ENCODE results near the gene ARID3C.
A peak's percentile ranks its signal among the peaks of the same experiment; 100 is the strongest.

The ARID3C gene

DNA sequence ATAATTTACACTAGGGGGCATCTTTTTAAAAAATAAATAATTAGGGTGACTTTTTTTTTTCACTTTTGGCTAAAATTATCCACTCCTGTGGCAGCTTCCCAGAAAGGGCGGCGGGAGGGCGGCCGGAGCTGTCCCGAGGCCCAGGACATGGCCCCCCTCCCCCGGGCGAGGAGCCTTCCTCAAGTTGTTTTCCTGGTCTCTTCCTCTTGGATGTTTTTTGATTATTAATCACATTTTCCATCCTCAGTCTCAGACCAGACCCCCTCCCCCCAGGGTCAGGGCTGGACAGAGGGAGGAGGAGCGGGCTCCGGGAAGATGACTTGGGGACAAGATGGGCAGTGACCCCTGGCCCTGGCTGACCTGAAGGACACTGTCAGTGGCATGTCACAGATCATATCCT is 34.7 kb downstream of the ARID3C start:
- DNase-seq (ENCODE audit: low spot score): no peak

DNA sequence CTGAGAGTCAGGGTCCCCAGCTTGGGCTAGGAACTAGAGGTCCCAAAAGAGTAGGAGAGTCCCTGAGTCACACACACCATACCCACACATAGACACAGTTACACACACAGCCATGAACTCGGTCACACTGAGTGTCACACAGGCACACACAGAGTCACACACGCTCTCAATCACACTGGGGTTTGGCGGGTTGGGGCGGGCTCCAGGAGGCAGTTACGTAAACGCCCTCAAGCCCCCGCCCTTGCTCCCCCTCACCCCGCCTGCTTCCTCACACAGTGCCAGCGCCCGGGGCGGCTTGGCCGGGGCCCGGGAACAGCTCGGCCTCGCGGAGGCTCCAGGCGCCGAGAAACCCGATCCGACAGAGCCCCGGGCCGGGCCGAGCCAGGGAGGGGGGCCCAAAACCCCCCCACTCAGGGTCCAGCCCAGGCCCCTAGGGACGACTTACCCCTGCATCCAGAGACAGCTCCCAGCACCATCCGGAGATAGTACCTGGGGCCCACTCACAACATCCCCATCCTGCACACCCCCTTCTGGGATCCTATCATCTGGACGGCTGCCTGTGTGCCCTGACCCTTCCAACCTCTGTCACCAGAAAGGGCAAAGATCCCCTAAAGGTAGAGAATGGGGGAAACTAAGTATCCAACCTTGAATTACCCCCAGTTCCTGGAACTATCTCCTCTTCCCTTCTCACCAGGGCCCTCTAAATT is 35.8 kb downstream of the ARID3C start:
- DNase-seq (ENCODE audit: low spot score): no peak

DNA sequence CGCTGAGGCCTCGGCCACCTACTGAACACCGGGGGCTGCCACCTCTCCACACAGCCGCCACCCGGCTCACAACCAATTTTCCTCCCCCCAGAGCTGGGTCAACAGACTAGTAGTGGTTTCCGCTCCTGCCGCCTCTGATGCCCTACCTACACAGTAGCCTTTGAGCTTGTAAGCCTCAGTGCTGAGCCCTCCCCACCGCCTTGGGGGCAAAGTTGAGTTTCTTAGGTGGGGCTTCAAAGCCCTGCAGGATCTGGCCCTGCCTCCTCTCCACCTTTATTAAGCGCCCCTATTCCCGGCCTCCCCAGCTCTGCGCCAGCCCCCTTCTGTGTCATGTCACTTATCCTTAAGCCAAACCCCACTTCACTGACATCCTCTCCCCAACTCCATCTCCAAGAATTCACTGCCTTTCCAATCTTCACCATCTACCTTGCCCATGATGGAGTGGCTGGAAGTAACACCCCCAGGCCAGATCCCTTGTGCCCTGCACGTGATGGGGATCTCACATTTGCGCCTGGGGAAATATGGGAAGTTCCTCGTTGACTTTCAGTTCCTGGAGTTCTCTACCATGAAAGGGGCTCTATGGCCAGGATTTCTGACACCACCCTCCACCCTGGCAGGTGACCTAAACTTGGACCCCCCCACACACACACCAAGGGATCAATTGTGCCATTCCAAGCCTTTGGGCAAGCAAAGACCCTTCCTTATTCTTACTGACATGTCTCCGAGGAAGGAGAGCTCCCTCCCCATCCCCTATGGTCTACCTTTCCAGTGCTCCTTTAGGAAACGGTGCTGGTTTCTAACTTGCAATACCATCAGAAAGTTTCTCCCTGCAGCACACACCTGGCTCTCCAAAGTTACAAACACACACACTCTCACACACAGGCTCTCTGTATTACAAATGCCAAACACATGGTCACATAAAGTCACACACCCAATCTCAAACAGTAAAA is 36.7 kb downstream of the ARID3C start:
- no peak for DNase-seq (ENCODE audit: low spot score)

DNA sequence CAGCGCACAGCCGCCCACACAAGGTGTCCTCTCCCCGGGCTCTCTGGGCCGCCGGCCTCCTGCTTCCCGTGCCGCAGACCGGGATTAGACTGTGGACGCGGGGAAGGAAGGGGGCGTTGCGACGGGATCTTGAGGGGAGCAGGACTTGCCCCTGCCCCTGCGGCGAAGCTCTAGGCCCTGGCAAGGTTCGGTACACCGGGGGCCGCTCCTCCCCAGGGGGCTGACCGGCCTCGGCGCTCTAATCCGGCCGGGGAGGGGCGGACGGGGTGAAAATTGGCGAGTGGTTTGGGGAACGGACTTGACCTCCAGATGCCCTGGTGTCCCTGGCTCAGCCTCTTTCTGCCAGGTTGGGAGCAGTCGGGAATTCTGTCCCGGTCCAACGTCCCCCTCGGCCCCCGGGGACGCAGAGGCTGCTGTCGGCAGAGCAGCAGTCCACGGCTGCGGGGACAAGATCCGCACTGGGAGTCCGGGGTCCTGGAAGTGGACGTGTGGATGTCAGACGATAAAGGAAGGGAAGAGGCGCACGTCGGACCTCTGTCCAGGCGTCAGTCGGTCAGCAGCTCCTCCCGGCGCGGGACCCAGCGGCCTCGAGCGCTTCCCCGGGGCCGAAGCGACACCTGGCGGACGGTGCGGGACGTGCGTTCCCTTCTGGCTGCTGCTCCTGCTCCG is 37.5 kb downstream of the ARID3C start:
- DNase-seq (ENCODE audit: low spot score): peak; percentile 70

DNA sequence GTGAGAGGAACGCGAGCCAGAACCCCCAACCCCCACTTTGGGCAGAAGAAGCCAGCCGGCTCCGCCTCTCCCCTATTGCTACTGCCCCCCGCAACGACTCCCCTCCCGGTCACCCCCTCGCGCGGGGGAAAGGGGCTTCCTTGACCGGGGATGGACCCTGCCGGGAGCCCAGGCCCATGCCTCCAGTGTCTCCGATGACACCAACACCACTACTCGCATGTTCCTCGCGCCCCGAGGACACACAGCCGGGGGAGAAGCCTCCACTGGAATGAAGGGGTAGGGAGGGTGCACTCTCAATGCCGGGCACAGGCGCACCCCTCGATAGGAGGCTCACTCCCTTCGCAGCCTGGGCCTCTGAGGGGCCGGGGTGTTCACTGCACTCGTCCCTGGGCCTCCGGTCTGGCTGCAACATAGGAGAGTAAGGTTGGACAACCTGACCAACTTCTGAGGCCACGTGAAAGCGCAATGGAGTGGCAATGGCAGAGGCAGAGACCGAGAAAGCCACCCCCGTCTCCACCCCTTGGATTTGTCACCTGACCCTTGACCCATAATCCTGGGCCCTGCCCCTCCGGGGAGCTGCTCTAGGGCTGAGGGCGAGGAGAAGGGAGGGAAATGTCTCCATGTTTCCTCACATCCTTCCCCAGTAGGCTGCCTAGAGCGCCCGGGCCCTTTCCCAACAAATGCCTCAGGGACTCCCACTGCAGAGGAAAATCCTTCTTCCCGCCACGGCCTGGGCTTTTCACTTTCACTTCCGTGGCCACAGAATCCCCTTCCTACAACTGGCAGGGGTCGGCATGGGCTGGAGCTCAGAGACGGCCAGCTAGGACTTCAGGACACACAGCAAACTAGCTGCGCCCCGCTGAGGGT is 38.3 kb downstream of the ARID3C start:
- DNase-seq (ENCODE audit: low spot score): peak; percentile 21

DNA sequence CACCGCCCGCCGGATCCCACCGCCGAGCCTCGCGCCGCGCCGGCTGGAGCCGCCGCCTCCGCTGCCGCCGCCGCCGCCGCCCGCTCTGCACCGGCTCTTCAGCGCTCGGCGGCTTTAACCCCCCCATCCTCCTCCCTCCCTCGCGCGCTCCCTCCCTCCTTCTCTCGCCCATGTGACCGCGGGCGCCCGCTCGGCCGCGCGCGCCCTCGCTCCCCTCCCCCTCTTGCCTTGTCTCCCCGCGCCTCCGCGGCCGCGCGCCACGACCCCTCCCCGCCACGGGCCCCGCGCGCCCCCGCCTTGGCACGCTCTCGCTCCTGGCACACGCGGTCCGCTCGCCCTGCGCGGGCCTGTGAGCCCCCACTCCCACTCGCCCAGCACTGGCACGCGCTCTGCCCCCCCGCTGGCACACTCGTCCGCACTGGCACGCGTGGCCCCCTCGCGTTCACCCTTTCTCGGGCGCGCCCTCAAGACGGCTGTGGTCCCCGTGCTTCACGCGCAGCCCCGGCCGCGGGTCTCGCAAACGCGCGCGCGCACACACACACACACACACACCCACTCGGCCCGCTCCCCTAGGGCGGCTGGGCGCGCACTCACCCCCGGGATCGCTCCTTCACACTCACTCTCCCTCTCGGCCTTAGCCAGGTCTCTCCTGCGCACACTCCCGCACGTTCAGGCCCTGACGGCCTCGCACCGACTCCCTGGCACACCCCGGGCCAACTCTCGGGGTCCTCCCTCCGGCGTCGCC is 39.1 kb downstream of the ARID3C start, which contains the start of gene CNTFR:
Gene CNTFR, minus strand, starts transcription at position 89 of the 745 bp plus-strand sequence. CDS start 20,743 bp downstream, outside the sequence.
- peak; percentile 37 for DNase-seq (ENCODE audit: low spot score)

DNA sequence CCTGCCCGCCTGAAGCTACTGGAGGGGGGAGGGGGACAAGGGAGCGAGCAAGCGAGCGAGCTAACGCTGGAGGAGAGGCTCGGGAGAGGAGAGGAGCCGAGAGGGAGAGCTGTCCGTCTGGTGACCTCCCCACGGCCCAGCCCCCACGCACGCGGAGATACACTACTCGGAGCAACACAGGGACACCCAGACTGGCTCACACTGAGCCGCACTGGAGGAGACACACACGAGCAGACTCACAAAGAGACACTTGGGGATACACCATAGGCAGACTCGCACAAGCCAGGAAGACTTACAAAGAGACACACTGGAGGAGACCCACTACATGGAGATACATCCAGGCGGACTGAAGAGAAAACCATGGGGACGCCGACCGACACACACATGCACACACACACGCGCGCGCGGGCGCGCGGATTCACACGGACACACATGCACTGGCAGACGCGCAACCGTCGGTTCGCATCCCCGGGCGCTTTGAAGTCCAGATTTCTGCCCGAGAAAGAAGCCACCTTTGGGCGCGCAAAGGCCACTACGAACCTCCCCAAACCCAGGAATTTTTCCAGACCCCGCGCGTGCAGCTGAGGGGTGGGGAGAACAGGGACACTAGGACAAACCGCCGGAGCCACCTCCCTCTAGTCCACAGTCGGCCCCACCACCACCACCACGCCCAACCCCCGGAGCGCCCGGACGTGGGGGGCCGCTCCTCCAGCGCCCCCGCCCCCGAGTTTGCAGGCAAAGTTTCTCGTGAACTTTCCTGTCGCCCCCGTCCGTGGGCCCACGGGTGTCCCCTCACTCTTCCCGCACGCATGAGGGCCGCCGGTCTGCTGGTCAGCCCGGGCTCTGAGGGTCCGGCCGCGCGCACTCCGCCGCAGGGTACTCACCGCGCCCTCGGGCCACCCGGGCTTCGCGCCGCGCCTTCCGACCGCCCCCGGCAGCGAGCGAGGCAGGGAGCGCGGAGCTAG is 39.9 kb downstream of the ARID3C start:
- DNase-seq (ENCODE audit: low spot score): peak; percentile 21

DNA sequence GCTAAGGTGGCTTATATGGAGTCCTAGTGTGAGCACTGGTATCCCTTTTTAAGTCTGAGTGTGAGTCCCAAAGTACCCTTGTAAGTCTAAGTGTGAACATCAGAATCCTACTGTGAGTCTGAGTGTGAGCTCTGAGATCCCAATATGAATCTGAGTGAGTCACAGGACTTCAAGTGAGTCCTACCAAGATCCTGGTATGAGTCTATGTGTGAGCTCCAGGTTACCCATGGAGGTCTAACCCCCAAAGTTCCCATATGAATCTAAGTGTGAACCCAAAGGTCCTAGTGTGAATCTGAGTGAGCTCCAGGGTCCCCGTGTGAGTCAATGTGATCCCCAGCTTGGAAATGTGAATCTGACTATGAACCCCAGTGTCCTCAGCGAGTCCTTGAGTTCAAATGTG is 41.6 kb downstream of the ARID3C start:
- no peak for DNase-seq (ENCODE audit: low spot score)

DNA sequence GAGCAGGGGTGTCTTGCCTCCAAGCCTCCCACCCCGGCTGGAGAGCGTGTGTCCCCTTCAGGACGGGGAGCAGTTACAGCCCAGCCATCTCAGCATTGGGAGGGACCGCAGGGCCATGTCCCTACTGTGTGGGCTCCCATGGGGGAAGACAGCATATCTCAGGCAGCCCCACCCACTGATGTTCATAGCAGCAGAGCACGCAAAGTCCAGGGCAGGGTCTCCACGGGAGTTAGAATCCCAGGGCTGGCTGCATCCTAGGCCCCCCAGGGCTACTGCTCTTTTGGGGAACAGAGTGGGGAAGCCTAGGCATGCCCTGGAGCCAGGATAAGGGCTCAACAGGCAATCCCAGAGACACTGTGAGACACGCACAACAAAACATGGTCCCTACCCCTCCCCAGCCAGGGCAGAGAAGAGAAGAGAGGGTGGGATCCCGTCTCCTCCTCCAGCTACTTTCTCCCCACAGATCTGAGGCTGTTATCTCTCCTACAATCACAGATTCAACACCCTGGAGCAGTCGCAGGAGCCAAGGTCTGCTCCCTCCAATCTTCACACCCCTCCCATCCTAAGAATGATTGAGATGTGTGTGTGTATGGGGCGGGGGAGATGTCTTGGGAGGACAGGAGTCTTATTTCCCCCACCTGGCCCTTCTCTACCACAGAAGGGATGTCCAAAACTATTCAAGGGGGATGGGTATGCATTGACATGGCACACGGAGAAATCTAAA is 42.8 kb downstream of the ARID3C start:
- DNase-seq (ENCODE audit: low spot score): no peak

DNA sequence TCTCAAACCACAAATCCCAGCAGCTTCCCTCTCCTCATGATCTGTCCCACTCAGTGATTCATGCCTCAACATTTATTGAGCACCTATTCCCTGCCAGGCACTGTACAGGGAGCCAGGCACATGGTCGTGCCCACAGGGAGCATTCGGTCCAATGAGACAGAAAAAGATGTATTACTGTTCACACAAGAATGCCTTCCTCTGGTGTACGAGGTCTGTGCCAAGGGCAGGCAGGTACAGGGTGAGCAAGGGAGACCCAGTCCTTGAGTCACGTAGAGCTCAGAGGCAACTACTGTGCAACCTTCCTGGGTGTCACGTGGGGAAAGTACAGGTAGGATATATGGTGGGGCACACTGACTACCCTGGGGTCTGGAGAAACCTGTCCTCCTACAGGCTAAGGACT is 43.9 kb downstream of the ARID3C start:
- DNase-seq (ENCODE audit: low spot score): no peak

DNA sequence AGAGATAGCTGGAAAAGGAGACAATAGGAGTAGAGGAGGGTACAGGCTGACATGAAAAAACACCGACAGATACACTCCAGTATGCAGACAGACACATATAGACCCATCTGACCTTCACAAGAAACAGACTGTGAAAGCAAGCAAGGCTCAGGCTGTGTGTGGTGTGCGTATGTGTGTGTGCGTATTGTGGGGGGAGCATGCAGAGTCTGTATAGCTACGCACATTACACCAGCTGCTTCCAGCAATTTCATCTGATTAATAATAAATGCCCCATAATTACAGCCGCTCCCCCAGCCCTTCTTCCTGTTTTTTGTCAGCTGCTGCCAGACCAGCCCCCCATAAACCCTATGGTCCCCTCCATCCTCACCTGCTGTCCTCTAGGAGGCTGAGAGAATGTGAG is 46.1 kb downstream of the ARID3C start:
- no peak for DNase-seq (ENCODE audit: low spot score)

DNA sequence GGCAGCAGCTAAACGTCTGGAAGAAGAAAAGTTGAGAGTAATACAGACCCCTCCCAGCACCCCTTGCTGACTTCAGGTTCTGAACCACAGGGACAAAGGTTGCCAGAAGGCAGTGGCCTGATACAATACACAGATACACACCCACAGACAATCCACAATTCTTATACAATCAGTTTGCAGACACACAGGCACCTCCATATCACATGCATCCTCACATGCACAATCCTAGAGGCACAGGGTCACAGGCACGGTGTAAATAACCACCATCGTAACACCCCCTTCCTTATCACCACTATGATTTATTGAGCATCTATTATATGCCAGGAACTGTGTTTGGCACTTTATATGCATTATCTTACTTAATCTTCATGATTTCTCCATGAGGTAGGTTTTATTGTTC is 47.5 kb downstream of the ARID3C start:
- DNase-seq (ENCODE audit: low spot score): no peak

DNA sequence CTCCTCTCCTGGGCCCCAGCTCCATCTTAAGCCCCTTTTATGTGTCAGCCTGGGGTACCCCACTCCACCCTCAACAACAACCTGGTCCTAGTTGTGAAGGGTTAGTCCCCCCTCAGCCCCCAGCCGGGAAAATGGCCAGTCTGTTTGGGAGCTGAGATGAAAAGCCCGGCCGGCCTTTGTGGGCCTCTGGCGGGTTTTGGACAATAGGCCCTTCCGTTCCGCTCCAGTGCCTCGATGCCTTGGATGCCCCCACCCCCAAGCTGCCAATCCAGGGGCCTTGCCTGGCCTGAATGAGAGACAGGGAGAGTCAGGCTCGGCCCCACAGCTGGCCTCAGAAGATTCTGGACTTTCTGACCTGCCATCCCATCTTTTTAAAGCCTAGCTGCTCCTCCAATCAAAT is 48.5 kb downstream of the ARID3C start:
- DNase-seq (ENCODE audit: low spot score): no peak

DNA sequence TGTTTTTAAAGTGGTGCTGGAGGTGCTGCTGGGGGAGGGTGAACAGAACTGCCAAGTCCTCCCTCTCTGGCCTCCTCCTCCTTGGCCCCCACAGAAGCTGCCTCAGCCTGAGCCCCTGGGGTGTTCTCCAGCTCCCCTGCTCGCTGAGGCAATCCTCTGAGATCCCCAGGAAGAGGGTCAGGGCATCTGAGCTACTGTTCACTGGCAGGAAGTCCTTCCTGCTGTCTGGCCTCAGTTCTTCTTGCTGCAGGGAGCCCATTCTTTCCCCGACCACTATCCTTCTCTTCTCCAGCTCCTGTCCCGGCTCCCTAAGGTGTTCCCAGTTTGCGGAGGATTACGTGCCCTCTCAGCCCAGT is 49.1 kb downstream of the ARID3C start:
- no peak for DNase-seq (ENCODE audit: low spot score)

DNA sequence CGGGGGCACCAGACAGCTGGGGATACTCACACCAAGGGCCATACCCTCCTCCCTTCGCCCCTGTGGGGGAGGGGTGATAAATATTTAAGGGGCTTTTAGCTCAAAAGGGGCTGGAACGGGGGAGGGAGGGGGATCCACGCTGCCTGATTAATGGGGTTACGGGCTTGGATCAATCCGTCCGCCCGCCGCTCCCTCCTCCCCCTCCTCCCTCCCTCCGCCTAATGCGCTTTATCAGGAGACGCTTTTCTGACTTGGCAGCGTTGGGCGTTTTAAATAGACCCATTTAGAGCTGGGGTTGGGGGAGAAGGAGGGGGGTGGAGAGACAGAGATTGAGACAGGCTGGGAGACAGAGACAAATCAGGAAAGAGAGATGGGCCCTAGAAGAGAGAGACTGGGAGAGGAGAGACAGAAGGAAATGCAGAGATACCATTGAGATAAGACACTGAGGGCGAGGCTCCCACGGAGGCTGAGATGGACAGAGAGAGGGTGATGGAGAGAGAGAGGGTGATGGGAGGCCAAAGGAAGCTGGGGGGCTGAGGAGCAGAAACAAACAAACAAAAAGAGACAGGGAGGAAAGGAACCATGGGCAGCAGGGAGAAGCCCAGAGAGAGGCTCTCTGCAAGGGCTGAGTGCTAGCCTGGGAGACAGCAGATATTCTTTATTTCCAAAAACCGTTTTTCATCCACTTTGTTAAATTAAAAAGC is 49.6 kb downstream of the ARID3C start:
- DNase-seq (ENCODE audit: low spot score): no peak

DNA sequence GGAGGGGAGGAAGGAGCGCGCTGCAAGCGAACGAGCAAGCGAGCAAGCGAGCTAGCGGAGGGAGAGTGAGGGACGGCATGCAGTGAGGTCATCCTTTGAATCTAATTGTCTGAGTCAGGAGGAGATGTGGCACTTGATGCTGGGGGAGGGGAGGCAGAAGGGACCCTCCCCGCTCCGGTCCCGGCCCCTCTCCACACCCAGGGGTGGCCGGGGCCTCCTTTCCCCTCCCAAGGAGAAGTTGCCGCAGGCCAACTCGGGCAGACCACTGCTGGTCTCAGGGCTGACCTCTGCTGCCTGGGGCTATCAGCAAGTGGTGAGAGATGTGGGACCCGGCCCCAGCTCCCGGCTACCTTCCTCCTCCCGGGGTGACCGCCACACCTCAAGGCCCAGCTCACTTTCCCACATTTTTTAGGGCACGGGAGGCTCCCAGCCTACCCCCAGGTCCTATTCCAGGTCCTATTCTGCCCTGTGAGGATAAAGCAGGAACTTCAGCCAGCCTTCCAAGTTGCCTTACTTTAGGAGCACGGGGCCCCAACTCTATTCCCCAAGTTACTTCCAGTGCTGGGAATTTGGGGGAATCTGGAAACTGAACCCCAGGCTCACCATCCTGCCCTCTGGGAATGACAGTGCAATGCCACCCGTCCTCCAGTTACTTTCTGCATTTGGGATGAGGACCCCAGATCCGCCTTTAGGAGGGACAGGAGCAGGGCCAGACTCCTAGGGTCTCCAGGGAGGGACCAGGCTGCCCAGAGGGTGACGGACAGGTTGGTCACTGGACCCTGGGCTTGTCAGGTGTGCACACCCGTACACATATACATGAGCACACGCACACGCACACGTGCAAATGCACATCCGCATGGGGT is 50.4 kb downstream of the ARID3C start:
- DNase-seq (ENCODE audit: low spot score): no peak

DNA sequence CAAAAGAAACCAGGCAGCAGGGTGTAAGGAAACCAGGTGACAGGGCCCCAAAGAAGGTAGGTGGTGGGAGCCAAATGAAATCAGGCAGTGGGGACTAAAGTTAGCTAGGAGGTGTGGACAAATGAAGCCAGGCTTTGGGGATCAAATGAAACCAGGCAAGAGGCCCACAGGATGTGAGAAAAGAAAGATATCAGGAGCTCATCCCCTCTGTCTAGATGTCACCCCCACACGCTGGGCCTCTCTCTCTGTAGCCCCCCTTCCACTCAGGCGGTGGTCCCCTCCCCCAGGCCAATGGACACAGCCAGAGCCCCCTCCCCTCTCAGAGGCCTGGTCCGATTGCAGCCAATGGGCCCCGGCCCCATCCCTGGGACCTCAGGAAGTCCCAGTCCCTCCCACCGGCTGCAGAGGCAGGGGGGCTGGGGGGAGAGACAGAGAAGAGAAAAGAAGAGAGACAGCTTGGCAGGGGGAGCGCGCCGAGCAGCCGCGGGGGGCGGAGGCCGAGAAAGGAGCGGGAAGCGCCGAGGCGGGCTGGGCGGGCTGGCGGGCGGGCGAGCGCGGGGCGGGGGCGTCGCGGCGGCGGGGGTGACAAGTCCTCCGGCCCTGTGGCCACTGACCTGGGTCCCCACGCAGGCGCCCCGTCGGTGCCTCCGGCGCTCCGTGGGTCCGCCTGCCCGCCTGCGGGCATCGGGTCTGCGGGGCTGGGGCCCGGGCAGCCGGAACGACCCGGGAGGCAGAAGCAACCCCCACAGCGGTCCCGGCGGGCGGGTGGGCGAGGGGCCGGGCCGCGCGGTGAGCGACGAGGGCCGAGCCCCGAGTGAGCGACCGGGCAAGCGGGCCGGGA is 51.2 kb downstream of the ARID3C start:
- no peak for DNase-seq (ENCODE audit: low spot score)

Measured in SW480 (cell line).